ENCODE results near the gene CSNK1G2. TPM values are rescaled to one million over a fixed set of nuclear protein-coding genes. Genes with fewer than 3 reads are reported as not detected.

The CSNK1G2 gene
- total RNA-seq, 1 experiment from 2014 or later = 100.0 TPM

GRCh38 chr19:1921825-1922224 lies 19.1 kb upstream of the CSNK1G2 start:
- H3K27me3 ChIP-seq (ENCODE audit: insufficient read depth, low read length) = no peaks in the 10 kb centered on the region
- no peak overlapping the region for H2BK5ac ChIP-seq (ENCODE audit: insufficient read length, low read length)
- H2AFZ ChIP-seq (ENCODE audit: low read length) = no peak overlapping the region
- no peak overlapping the region for H4K91ac ChIP-seq (ENCODE audit: insufficient read length, low read depth, low read length)
- no peak overlapping the region for H2BK12ac ChIP-seq (ENCODE audit: insufficient read length, low read depth, low read length)
- H3K4me3 Mint-ChIP-seq = no peak overlapping the region
- H3K79me1 ChIP-seq (ENCODE audit: insufficient read depth, low read depth, low read length, poor library complexity, severe bottlenecking) = no peaks in the 10 kb centered on the region
- no peaks in the 10 kb centered on the region for H4K20me1 ChIP-seq (ENCODE audit: control insufficient read depth, insufficient read depth, insufficient read length)
- no peaks in the 10 kb centered on the region for H3K27me3 Mint-ChIP-seq (ENCODE audit: low read depth)
- no peak overlapping the region for H2BK20ac ChIP-seq (ENCODE audit: low read depth, low read length, poor library complexity, severe bottlenecking)
- H3K56ac ChIP-seq (ENCODE audit: insufficient read length, low read depth, low read length) = no peak overlapping the region
- H3K14ac ChIP-seq (ENCODE audit: insufficient read depth, low read length) = no peak overlapping the region
- no peak overlapping the region for H3T11ph ChIP-seq (ENCODE audit: low read length)
- H4K5ac ChIP-seq (ENCODE audit: insufficient read length, low read depth, low read length) = no peak overlapping the region
- H3K27ac ChIP-seq (ENCODE audit: insufficient read length, low read depth, low read length) = no peak overlapping the region
- no peaks in the 10 kb centered on the region for H3K4me1 Mint-ChIP-seq
- H3K9me3 ChIP-seq (ENCODE audit: control insufficient read depth, low read depth, low read length) = no peaks in the 10 kb centered on the region
- no CpG with 5 or more reads among the region's 15 CpGs for WGBS (ENCODE audit: extremely low coverage, insufficient read length, low lambda C conversion rate)
- no peaks in the 10 kb centered on the region for H3K23me2 ChIP-seq (ENCODE audit: insufficient read length, low read depth, low read length, poor library complexity, severe bottlenecking)
- H3K18ac ChIP-seq (ENCODE audit: insufficient read length, low read depth, low read length) = no peak overlapping the region
- no peak overlapping the region for H3K23ac ChIP-seq (ENCODE audit: insufficient read length, low read depth, low read length)
- no peaks in the 10 kb centered on the region; the same call in 1 of the 2 replicates for H3K4me1 ChIP-seq (ENCODE audit: insufficient read depth, low read length)
- no peak overlapping the region for H3K9ac ChIP-seq (ENCODE audit: extremely low read depth, insufficient read length, low read length)
- no peak for DNase-seq
- no peaks in the 10 kb centered on the region for H3K9me3 Mint-ChIP-seq
- no peak overlapping the region for H4K8ac ChIP-seq (replicated peaks; ENCODE audit: insufficient read length, low read depth, low read length)
- peaks cover 9 to 78% (median 58%) of the 10 kb centered on the region in 3 experiments; a peak in 6 of 7 replicates for H3K36me3 Mint-ChIP-seq (ENCODE audit: insufficient read depth in 1 of 3, low read depth in 3 of 3)
- H3K27ac Mint-ChIP-seq = no peak overlapping the region
- no peak for TF ChIP-seq CTCF (conservative IDR thresholded peaks at IDR 0.05)
- H2BK120ac ChIP-seq (ENCODE audit: low read depth, low read length, poor library complexity, severe bottlenecking) = no peak overlapping the region
- H3K4me2 ChIP-seq (ENCODE audit: insufficient read depth, insufficient read length, low read length) = no peak overlapping the region
- no peaks in the 10 kb centered on the region for H3K79me2 ChIP-seq (ENCODE audit: insufficient read depth, low read length)
- no peak overlapping the region for H2BK15ac ChIP-seq (ENCODE audit: low read depth, low read length)
- no peak overlapping the region for H2AK5ac ChIP-seq (ENCODE audit: insufficient read length, low read length)
- H3K4ac ChIP-seq (ENCODE audit: low read depth, low read length) = no peak overlapping the region
